ENCODE measurements around the gene RERE.

DNA sequence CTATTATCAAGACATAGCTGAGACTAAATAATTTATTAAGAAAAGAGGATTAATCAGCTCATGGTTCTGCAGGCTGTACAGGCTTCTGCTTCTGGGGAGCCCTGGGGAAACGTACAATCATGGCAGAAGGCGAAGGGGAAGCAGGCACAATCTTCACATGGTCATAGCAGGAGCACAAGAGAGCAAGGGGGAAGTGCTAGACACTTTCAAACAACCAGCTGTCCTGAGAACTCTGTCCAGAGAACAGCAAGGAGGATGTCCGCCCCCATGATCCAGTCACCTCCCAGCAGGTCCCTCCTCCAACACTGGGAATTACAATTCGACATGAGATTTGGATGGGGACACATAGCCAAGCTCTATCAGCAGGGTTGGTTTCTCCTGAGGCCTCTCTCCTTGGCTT lies 509.8 kb downstream of the RERE start:
- TF ChIP-seq, protein P1, sequence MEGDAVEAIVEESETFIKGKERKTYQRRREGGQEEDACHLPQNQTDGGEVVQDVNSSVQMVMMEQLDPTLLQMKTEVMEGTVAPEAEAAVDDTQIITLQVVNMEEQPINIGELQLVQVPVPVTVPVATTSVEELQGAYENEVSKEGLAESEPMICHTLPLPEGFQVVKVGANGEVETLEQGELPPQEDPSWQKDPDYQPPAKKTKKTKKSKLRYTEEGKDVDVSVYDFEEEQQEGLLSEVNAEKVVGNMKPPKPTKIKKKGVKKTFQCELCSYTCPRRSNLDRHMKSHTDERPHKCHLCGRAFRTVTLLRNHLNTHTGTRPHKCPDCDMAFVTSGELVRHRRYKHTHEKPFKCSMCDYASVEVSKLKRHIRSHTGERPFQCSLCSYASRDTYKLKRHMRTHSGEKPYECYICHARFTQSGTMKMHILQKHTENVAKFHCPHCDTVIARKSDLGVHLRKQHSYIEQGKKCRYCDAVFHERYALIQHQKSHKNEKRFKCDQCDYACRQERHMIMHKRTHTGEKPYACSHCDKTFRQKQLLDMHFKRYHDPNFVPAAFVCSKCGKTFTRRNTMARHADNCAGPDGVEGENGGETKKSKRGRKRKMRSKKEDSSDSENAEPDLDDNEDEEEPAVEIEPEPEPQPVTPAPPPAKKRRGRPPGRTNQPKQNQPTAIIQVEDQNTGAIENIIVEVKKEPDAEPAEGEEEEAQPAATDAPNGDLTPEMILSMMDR (conservative IDR thresholded peaks at IDR 0.05): no peak
- TF ChIP-seq EZH2 (IDR thresholded peaks at IDR 0.05; ENCODE audit: low read depth): no peak

All from PC-9 (cell line).